Measurements from ENCODE around the gene TMEM254.
A peak's percentile ranks its signal among the peaks of the same experiment; 100 is the strongest.
"Not testable (repeated sequence)": the region's sequence is repeated elsewhere in the genome, so short reads cannot be mapped to it uniquely, and the experiment has no call there.

The TMEM254 gene, protein sequence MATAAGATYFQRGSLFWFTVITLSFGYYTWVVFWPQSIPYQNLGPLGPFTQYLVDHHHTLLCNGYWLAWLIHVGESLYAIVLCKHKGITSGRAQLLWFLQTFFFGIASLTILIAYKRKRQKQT

DNA sequence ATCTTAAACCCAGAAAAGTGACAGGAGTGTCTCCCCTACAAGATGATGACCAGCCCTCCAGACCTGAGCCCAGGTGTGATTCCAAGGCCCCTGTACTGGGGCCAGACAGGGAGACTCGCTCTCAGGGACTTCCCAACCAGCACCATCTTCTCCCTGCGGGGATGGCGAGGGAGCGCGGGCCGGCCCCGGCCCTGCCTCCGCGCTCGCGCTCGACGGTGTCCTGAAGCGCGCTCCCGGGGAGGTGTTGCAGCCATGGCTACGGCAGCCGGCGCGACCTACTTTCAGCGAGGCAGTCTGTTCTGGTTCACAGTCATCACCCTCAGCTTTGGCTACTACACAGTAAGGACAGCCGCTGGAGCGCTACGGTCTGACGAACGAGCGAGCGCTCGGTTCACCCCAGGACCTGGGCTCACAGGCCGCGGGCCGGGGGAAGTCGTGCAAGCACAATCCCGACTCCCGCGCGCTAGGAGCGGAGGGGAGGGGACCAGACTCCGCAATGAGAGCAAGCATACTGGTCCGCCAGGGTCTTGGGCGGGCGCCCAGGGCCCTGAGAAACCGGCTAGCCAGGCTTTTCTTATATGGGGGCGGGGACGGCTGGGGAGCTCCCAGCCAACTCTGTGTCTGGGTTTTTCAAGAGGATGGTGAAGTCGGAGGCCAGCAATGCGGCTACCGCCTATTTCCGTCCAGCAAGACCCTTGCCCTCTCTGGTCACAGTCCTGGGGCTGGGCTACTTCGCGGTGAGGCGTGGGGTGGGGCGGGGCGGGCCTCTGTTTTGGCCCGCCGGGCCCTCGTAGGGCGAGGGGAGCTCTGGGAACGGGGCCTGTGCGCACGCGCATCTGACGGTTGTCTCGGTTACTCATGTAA, at the start of gene TMEM254:
TSS of gene TMEM254 (plus strand) at position 218 of the 864 bp plus-strand sequence. CDS start at position 253, 35 bp downstream.
- DNase-seq = peak; percentile 62 to 93 (median 85)

DNA sequence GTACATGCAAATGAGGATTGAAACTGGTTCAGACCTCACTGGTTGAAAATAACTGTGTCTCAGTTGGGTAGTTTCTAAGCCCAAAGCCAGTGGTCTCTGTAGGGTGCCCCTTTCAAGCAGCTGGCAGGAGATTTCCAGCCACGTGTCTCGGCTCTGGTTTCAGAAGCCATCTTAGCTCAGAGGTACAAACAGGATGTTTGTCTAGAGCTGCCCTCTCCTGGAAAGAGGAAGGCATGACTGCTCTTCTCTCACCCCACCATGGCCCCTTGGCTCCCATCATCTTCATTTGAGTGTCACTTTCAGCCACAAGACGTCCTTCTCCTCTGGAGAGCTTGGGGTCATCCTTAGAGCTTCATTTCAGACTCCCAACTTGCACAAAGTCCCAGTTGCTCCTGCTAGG, 49.3 kb upstream of the TMEM254 start:
- not testable (repeated sequence) for DNase-seq

DNA sequence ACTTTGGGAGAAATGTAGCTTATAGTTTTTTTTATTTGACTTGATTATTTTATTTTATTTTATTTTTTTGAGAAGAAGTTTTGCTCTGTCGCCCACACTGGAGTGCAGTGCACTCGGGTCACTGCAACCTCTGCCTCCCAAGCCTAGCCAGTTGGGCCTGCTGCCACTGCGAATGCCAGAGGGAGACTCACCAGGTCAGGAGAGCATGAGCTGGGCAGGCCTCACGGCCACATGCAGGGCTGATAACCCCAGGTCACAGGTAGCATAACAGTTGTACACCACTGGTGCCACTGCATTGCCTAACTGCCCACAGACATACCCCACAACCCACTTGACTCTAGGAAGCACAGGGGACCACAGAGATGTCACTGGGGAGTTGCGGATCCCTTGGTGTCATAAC, 48.6 kb upstream of the TMEM254 start:
- DNase-seq = not testable (repeated sequence)

DNA sequence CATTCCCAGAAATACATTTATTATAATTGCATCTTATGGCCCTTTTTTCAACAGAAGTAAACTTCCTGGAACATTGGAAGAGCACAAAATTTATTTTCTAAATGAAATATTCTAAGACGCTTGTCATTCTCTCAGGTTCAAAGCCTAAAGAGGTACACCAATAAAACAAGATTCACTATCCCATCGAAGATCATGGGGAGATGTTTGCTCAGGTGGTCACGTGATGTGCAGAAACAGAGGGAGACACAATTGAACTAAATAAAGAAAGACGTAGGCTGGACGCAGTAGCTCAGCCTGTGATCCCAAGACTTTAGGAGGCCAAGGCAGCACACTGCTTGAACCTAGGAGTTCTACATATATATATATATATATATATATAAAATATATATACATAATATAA, 46.0 kb upstream of the TMEM254 start:
- DNase-seq = no peak

- DNase-seq = not testable (repeated sequence)
These were observed 43.7 kb upstream of the TMEM254 start for GRCh38 chr10:80034766-80035165.

DNA sequence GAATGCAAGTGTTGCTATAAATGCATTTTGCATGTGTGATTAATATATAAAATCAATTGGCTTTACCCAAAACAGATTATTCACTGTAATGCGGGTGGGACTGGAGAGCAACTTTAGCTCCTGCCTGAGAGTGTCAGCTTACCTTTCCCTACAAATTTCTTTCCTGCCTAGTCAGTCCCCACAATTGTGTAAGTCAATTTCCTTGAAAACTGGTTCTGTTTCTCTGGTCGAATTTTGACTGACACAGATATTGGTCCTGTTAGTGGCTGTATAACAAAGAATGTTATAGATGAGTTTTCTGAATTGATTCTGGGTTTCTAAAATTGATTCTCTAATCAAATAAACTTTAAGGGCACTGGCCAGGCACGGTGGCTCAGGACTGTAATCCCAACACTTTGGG, 43.0 kb upstream of the TMEM254 start:
- DNase-seq = not testable (repeated sequence)

- not testable (repeated sequence) for DNase-seq
These were observed 41.5 kb upstream of the TMEM254 start for GRCh38 chr10:80036921-80037500.

DNA sequence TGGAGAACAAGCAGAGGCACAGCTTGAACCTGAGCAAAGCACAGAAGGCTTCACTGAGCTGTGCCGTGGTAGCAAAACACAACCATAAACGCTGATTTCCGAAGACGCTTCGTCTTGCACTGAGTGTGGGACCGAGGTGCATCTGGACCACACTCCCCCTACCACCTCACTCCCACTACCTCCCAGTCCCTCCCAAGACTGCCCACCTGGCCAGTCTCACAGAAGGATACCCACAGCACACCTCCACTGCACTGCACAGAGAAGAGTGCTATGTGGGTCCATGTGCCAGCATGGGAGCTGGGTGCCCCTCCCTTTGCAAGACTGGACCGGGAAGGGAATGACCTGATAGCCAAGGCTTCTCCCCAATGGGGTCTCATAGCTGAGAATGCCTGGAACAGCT, 40.2 kb upstream of the TMEM254 start:
- not testable (repeated sequence) for DNase-seq

- no peak for DNase-seq
These were observed 37.3 kb upstream of the TMEM254 start for GRCh38 chr10:80041162-80041561.

DNA sequence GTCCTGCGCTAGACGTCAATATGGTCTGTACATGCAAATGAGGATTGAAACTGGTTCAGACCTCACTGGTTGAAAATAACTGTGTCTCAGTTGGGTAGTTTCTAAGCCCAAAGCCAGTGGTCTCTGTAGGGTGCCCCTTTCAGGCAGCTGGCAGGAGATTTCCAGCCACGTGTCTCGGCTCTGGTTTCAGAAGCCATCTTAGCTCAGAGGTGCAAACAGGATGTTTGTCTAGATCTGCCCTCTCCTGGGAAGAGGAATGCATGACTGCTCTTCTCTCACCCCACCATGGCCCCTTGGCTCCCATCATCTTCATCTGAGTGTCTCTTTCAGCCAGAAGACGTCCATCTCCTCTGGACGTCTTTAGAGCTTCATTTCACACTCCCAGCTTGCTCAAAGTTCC, 33.5 kb upstream of the TMEM254 start:
- not testable (repeated sequence) for DNase-seq

GRCh38 chr10:80046629-80047441, 31.6 kb upstream of the TMEM254 start:
- DNase-seq = peak in 39 of 51 donors; percentile 4 to 77 (median 40)

DNA sequence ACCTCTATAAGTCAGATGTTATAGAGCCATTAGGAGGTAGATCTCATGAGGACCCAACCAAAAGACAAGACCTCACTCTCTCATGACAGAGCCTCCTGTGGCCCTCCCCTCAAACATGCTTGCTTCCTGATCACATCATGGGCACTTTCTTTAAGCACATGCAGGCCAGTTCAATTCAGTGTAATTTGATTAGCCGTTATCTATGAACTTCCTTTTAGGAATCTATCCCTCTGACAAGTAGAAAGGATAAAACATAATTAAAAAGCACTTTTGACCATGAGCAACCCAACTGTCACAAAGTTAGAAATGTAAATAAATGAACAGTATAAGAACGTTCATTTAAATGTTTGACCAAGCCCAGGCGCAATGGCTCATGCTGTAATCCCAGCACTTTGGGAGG, 27.7 kb upstream of the TMEM254 start:
- no peak for DNase-seq

DNA sequence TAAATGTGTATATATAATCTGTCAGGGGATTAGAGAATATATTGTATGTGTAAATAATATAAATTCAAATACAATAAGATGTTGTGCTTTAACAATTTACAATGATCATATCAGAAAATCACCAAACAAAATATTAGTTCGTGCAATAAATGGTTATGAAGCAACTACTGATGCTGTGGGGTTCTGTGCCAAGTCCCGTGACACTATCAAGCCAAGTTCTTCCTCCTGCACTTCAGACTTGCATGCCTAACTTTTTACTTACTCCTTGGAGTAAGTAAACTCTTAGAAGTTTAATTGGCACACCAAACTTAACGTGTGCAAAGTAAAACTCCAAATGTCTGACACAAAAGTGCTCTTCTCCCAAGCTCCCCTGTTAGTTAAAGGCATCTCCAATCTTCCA, 26.5 kb upstream of the TMEM254 start:
- DNase-seq = no peak

GRCh38 chr10:80055760-80056159, 22.7 kb upstream of the TMEM254 start:
- no peak for DNase-seq

GRCh38 chr10:80057171-80057570, 21.3 kb upstream of the TMEM254 start:
- no peak for DNase-seq

DNA sequence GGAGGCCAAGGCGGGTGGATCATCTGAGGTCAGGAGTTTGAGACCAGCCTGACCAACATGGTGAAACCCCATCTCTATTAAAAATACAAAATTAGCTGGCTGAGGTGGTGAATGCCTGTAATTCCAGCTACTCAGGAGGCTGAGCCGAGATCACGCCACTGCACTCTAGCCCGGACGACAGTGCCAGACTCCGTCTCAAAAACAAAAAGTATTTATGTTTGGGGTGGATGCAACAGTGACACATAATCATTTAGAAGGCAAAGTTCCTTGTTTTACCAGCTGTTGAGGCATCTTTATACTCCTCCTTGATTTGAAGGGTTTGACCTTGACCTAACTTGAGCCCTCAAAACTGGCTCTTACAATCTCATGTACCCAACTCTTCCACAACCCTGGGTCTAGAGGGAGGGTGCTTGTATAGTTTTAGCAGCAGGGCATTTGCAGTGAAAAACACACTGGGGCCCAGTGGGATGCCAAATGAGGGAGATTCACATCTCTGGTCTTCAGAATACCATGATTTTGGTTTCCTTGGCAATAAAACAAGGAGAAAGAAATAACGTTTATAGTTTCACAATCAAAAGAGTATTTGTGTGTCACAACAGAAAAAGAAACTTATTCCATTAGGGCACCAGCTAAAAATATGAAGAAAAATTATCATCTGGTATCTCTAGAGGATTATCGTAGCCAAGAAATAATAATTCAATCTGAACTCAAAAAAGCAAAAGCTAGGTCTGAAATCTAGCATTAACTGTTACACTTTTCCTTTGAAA, 14.2 kb upstream of the TMEM254 start:
- DNase-seq = no peak

GRCh38 chr10:80066809-80067208, 11.7 kb upstream of the TMEM254 start:
- DNase-seq = no peak

DNA sequence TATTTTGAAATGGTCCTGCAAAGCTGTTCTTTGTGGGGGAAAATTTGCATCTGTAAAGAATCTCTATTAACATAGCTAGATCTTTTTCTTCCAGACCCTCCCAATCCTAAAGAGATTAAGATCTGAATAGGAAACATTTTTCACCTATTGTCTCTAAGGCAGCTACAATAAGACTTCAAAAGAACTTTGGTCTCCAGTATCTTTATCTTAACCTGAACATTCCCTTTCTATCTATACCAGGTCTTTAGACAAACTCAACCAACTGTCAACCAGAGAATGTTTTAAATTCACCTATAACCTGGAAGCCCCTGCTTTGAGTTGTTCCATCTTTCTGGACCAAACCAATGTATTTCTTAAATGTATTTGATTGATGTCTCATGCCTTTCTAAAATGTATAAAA, 10.6 kb upstream of the TMEM254 start:
- not testable (repeated sequence) for DNase-seq

DNA sequence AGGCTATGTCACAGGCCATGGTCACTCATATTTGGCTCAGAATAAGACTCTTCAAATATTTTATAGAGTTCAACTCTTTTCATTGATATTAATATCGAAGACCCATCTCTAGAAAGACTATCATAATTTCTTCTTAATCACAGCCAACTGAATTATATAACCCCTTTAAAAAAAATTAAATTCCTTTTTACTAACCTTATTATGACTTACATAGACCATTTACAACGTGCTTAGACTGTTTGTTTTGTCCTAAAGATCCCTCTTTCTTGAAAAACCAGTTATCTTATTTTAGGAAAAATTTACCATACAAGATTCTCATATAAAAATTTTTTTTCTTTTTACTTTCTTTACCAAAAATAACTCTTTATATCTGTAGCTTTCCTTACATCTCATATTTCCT, 10.2 kb upstream of the TMEM254 start:
- no peak for DNase-seq

- DNase-seq = peak in 48 of 51 donors; percentile 9 to 94 (median 72)
These were observed 8.4 kb upstream of the TMEM254 start for GRCh38 chr10:80070057-80070456.

GRCh38 chr10:80072584-80072983, 5.9 kb upstream of the TMEM254 start:
- no peak for DNase-seq
